Globus pallidus (tissue), 1 donor: ENCODE data around the gene S100A1.
A peak's percentile ranks its signal among the peaks of the same experiment; 100 is the strongest.
"Not testable (repeated sequence)": the region's sequence is repeated elsewhere in the genome, so short reads cannot be mapped to it uniquely, and the experiment has no call there.

Experiments used
- DNase-seq: peaks from one replicate; pipeline ENCODE4 v3.0.0-alpha.2; 2015; ENCODE audit warnings: low spot score

The S100A1 gene

DNA sequence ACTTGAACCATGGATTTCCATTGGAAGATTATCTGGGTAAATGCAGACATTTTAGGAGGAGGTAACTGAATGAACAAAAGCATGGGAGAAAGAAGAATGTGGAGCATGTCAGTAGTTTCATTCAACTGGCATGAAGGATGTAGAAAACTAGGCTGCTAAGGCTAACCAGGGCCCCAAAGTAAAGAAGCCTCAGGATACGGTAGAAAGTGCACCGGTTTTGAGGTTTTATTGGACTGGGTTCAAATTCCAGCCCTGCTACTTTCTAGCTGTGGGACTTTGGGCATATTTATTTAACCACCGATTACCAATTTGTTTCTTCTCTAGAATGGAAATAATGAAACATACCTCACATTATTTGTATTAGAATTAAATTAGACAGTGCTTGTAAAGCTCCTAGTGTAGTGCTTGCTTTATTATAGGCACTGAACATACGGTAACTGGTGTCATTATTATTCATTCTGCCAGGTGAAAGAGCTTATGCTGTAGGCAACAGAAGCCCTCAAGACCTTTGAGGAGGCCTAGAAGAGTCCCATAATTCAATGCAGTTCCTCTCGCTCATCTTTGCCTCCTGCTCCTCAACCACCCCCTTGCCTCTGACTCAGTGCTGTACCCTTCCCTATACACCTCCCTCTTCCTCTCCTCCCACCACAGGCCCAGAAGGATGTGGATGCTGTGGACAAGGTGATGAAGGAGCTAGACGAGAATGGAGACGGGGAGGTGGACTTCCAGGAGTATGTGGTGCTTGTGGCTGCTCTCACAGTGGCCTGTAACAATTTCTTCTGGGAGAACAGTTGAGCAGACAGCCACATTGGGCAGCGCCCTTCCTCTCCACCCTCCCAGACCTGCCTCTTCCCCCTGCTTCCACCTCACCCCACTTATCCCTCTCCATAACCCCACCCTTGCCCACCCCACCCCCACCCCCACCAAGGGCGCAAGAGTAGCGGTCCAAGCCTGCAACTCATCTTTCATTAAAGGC is 3.1 kb downstream of the S100A1 start:
- no peak for DNase-seq

DNA sequence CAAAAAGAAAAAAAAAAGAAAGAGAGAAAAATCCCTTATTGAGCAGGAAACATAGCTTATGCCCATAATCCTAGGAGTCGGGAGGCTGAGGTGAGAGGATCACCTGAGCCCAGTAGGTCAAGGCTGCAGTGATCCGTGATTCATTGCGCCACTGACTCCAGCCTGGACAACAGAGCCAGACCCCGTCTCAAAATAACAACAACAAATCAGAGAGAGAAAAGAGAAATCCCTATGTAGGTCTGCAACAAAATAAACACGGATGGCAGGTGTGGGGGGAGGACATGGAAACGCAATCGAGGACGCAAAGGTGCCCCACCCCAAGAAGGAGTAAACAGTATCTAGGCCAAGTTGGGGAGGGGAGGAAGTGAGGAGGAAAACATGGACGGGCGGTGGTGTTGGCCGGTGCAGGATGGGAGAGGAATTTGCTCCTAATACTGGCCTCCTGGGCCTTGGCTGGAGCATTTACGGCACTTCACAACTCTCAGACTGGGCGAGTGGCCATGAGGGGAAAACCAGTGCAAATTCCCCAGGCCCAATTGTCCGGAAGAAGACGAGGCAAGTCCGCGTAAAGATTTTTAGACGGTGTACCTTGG is 5.0 kb downstream of the S100A1 start:
- no peak for DNase-seq

DNA sequence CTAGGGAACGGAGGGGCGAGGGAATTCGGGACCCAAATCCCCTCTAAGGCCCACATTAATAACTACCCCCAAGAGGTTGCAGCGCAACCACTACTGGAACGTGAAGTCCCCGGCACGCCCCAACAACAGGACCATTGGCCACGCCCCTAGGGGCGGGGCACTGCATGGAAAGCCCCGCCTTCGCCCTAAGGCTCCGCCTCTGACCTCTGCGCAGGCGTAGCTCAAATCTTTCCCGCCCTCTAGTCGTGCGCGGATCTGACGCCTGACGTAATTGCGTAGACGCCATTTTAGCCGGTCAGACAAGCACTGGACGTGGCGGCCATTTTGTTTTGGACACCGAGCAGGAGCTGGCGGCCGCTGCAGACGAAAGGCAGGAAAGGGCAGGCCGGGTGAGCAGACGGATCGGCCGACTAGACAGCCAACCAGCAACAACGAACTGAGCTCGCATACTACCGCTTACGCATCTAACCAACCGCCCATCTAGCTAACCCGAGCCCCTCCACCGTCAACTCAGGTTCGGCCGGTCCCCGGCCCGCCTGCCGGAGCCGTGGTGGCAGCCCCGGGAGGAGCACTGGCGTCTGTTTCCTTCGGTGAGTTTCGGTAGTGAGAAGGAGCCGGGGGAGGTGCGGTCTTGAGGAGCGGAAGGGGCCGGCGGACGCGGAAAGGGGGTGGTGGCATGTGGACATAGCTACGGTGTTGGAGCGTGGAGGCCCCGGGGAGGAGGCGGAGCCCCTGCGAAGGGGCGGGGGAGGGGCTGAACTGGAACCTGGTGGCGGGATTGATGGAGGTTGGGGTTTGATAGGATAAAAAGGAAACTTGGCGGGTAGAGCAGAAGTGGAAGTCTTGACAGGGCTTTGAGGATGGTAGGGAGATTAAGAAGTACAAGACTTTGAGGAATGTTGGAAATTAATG is 5.8 kb downstream of the S100A1 start, which contains the start of gene CHTOP:
Gene CHTOP (plus strand): TSS at position 313 of the 912 bp plus-strand sequence. CDS start 2,523 bp downstream, outside the sequence.
- DNase-seq: peak; percentile 99

DNA sequence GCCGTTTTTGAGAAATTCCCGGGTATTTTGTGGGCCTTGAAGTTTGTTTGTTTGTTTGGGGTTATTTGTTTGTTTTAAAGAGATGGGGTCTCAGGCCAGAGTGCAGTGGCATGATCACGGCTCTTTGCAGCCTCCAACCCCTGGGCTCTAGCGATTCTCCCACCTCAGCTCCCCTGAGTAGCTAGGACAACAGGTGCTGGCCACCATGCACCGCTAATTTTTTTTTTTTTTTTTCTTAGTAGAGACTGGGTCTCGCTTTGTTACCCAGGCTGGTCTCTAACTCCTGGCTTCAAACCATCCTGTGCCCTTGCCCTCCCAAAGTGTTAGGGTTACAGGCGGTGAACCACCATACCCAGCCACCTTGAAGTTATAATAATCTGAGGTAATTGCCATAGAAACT is 7.6 kb downstream of the S100A1 start:
- no peak for DNase-seq

- DNase-seq: no peak
Observed at GRCh38 chr1:153636312-153636711, 8.1 kb downstream of the S100A1 start.

DNA sequence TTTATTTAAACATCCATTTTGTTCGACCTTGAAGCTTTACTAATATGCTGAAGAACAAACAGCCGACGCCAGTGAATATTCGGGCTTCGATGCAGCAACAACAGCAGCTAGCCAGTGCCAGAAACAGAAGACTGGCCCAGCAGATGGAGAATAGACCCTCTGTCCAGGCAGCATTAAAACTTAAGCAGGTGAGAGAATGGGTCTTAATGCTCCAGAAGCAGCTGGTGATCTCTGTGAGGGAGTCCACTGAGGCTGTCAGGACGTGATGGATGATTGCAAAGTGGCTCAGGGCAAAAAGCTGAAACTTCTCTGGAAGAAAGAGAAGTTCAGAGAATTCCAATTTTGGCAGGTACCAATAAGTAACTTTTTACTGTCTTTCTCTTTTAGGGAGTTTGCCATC is 10.0 kb downstream of the S100A1 start:
- no peak for DNase-seq

DNA sequence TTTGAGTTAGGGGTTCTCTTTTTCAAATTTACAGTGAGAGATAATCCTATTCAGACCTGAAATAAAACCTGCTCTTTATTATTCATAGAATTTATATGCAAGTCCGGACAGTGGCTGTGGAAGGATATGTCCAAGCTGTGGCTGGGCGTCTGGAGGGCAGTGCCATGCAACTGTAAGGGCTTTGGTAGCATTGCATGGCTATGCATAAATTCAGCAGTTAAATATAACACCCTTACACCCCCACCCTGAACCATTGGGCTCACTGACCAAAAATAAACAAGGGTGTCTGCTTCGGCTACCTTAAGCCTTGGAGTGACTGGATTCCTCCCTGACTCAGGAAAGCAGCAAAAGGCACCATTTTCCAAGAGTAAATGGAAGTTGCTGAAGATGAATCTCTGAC is 11.0 kb downstream of the S100A1 start:
- no peak for DNase-seq

- not testable (repeated sequence) for DNase-seq
Observed at GRCh38 chr1:153640213-153640612, 12.0 kb downstream of the S100A1 start.

DNA sequence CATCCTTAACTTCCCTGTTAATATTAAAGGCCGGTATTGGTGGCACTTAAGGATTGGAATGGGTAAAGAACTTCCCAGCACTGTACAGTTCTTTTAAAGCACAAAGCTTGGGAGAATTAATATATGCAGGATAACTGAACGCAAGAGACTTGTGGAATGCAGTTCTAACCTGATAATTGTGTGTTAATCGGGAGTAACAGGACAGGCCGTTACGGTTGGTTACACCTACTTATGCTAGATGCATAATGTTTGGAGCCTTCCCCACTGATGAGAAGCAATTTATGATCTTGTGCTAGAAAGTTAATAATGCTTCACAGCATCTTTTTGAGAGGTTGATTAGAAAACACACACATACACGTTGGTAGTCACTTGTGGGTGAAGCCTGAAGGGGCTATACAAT is 12.6 kb downstream of the S100A1 start:
- no peak for DNase-seq

DNA sequence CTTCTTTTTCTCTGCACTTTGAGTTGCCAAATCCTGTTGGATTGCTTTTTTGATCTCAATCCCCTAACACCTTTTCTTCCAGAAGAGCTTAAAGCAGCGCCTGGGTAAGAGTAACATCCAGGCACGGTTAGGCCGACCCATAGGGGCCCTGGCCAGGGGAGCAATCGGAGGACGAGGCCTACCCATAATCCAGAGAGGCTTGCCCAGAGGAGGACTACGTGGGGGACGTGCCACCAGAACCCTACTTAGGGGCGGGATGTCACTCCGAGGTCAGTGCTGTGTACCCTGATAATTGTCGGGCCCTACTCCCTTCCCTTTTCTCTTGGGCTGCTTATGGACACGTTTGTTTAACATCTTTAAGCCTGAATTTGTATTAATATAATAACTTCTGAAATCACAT is 13.9 kb downstream of the S100A1 start:
- no peak for DNase-seq

DNA sequence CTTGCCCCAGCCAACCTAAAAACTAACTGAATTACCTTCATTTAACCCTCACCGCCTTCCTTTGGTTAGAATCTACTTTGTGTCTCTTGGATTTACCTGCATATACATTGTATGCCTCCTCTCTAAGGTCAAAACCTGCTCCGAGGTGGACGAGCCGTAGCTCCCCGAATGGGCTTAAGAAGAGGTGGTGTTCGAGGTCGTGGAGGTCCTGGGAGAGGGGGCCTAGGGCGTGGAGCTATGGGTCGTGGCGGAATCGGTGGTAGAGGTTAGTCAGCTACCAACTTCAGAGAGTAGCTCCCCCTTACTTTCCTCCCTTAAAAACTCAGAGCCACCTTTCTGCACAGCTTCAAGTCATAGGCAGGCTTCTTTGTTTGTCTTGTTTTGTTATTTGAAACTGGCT is 14.9 kb downstream of the S100A1 start:
- DNase-seq: no peak

GRCh38 chr1:153643816-153644215 is 15.6 kb downstream of the S100A1 start:
- no peak for DNase-seq

- no peak for DNase-seq
Observed at GRCh38 chr1:153646672-153647345, 18.6 kb downstream of the S100A1 start.

DNA sequence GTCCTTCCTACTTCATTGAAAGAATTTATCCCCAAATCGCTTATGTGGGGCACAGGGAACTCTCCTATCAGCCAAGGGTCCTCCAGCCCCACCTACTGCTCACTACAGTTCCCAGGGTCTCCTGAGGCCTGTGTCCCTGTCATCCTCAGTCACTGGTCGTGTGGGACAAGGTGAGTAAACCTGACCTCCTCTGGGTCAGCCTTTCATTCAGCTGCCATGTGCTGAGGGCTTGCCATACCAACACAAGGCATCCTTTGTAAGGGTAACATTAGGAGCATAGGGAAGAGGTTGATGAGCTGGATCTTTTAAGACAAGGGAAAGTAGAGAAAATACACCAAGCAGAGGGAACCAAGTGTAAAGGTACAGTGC is 19.1 kb downstream of the S100A1 start:
- DNase-seq: no peak

DNA sequence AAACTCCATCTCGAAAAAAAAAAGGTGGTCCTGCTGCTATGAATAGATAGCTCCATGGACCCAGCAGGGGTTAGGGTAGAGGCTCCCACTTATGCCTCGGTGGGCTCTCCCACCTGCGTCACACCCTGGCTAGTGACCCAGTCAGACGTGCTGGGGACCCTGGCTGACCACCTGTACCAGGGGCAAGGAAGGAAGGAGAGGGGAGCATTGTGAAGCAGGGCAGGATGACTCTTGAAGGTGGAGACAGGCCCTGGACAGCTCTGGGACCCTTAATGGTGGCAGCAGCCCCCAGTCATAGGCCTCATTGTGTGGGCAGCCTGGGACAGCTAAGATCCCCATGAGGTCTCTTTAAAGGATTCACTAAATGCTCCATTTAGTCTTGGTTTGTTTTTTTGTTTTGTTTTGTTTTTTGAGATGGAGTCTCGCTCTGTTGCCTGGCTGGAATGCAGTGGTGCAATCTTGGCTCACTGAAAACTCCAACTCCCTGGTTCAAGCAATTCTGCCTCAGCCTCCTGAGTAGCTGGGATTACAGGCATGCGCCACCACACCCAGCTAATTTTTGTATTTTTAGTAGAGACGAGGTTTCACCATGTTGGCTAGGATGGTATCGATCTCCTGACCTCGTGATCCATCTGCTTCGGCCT is 19.9 kb downstream of the S100A1 start:
- no peak for DNase-seq

DNA sequence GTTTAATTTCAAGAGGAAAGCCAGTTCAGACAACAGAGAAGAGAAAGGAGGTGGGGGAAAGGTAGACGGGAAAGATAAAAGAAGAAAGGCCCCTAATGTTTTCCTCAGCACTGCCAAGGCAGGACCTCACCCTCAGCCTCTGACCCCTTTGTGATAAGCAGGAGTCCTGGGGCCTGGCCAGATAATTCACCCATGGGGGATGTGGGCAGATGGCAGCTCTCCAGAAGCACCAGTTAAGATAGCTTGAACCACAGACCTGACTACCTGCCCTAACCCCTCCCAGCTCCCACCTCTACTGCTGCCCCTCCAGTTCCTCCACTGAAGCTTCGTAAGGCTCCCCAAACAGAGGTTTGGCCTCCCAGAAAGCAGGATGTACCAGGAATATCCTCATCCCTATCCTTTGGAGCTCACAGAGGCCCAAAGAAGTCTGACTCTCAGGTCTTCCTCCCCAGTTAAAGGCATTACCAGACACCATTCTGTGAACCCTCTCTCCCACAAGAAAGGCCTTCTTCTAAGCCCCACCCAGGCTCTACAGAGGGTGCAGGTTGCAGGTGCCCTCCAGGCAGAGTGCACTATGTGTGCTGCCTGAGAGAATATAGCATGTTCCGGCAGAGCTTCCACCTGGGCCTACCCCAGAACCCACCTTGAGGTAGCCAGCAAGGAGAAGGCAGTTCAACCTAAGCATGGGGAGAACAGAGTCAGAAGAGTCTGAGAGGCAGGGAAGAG is 21.1 kb downstream of the S100A1 start:
- DNase-seq: no peak

DNA sequence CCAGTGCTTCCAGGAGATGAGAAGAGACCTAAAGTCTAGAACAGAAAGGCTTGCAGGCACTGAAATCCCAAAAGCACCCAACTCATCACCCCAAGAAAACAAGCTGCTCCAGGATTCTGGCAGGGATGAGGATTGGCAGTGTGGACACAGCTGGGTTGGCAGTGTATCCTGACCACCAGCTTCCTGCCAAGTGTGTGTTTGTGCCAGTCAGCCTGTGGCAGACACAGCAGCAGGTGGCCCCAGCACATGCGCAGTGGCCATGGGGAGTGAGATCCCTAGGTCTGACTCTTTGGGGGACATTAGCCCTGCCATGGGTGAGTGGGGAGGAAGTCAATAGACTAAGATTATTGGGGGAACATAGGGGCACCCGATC is 21.6 kb downstream of the S100A1 start:
- peak; percentile 88 for DNase-seq

DNA sequence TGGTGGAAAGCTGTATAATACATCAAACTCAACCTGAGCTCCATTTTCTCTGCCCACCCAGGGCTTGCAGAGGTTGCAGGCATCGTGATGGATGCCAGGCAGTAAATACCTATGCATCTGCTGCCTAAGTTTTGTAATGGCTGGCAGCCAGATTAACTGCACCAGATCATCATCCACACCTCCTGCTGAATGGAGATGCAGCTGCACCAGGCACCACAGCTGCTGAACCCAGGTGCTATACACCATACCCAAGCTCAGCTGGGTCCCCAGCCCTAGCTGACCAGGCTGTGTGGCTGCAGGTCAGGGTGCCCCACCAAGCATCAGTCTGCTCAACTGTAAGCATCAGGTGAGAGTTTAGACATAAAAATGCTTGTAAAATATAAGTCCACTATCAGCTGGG is 23.5 kb downstream of the S100A1 start:
- DNase-seq: no peak

GRCh38 chr1:153652805-153653500 is 24.7 kb downstream of the S100A1 start:
- DNase-seq: no peak

DNA sequence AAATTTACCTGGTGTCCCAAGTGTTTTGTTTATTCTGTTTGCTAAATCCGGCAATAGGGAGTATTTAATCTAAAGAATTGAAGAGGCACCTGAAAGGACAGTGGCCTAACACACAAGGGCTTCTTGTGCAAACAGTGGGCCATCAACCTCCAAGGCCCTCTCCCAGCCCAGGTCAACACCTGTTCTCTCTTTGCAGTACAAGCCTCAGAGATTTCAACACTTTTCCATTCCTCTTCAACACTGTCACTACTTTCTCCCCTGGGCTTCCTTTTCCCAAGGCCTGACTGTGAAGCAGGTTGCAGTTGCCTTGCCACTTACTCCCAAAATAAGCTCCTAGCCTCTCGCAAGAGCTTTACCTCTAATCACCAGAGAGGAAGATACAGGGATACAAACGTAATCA is 27.1 kb downstream of the S100A1 start:
- no peak for DNase-seq
